GM23248 (cell line): ENCODE results near the gene OR2Z1. TPM values are rescaled to one million over a fixed set of nuclear protein-coding genes. Genes with fewer than 3 reads are reported as not detected.
"Not testable (repeated sequence)": the region's sequence is repeated elsewhere in the genome, so short reads cannot be mapped to it uniquely, and the experiment has no call there.

Experiments
- DNase-seq: peaks from one replicate; pipeline ENCODE4 v3.0.0-alpha.2; 2015
- H2AFZ ChIP-seq: fragments of 200-600 bp; sonication (generic); 2 replicates; pipeline ENCODE4 v1.6.1; 2016; ENCODE audit warnings: antibody characterized with exemption
- H3F3A ChIP-seq: fragments of 200-600 bp; sonication (generic); 2 replicates; pipeline ENCODE4 v1.6.1; 2016; ENCODE audit warnings: mild to moderate bottlenecking, antibody characterized with exemption, mixed run types; ENCODE audit not compliant: insufficient read depth
- H3K27ac ChIP-seq: fragments of 200-600 bp; sonication (generic); 2 replicates; pipeline ENCODE4 v1.5.1; 2016; ENCODE audit warnings: mild to moderate bottlenecking
- H3K27me3 ChIP-seq: fragments of 200-600 bp; sonication (generic); replicated peaks from 2 replicates; pipeline ENCODE4 v1.6.1; 2016; ENCODE audit warnings: mild to moderate bottlenecking; ENCODE audit not compliant: insufficient read depth
- H3K36me3 ChIP-seq: fragments of 200-600 bp; sonication (generic); 2 replicates; pipeline ENCODE4 v1.6.1; 2016; ENCODE audit warnings: low read depth, mild to moderate bottlenecking
- H3K4me1 ChIP-seq: fragments of 200-600 bp; sonication (generic); 2 replicates; pipeline ENCODE4 v1.6.1; 2016; ENCODE audit warnings: mild to moderate bottlenecking; ENCODE audit not compliant: insufficient read depth
- H3K4me2 ChIP-seq: fragments of 200-600 bp; sonication (generic); one replicate; pipeline ENCODE4 v1.6.1; 2016; ENCODE audit warnings: mild to moderate bottlenecking; ENCODE audit not compliant: unreplicated experiment
- H3K4me3 ChIP-seq: fragments of 200-600 bp; sonication (generic); 2 replicates; pipeline ENCODE4 v1.5.1; 2016; ENCODE audit warnings: mild to moderate bottlenecking
- H3K79me2 ChIP-seq: fragments of 200-600 bp; sonication (generic); 2 replicates; pipeline ENCODE4 v1.6.1; 2016; ENCODE audit warnings: mild to moderate bottlenecking; ENCODE audit not compliant: insufficient read depth
- H3K9ac ChIP-seq: fragments of 200-600 bp; sonication (generic); 2 replicates; pipeline ENCODE4 v1.6.1; 2016; ENCODE audit warnings: mild to moderate bottlenecking
- H3K9me2 ChIP-seq: fragments of 200-600 bp; sonication (generic); 2 replicates; pipeline ENCODE4 v1.6.1; 2016; ENCODE audit warnings: mixed run types, mild to moderate bottlenecking, moderate library complexity; ENCODE audit not compliant: insufficient read depth
- H3K9me3 ChIP-seq: fragments of 200-600 bp; sonication (generic); one replicate; pipeline ENCODE4 v1.6.1; 2017; ENCODE audit warnings: low read depth
- H4K20me1 ChIP-seq: fragments of 200-600 bp; sonication (generic); 2 replicates; pipeline ENCODE4 v1.6.0; 2016; ENCODE audit not compliant: insufficient read depth
- EZH2 ChIP-seq: fragments of 200-600 bp; sonication (generic); IDR thresholded peaks from 2 replicates; pipeline ENCODE4 v1.6.1; 2018; ENCODE audit warnings: antibody characterized with exemption, mild to moderate bottlenecking; ENCODE audit not compliant: insufficient read depth, poor library complexity, severe bottlenecking
- EZH2phosphoT487 ChIP-seq: fragments of 200-600 bp; sonication (generic); IDR thresholded peaks from 2 replicates; pipeline ENCODE4 v1.6.1; 2018; ENCODE audit warnings: antibody characterized with exemption, moderate library complexity, mild to moderate bottlenecking, low read depth; ENCODE audit not compliant: insufficient read depth
- WGBS, 2 experiments: methylation state at CpG; one replicate each; pipeline ENCODE4 v1.1.6; 2015 to 2017; ENCODE audit warnings: low lambda C conversion rate in 2 of 2, low coverage in 1 of 2; ENCODE audit errors: missing lambda C conversion rate in 2 of 2; 5-methylcytosine and 5-hydroxymethylcytosine counted together
- in situ Hi-C: fragments of 300-500 bp; cut with MboI; formaldehyde crosslinking; loops from 2 replicates; pipeline ENCODE4 v1.15.0; 2020
- polyA plus RNA-seq: library from polyadenylated mRNA; unstranded; fragments of >200 nt; fragmentation: Nextera tagmentation; extraction: Ambion mirVana; gene quantifications from 2 replicates; pipeline ENCODE4 v1.2.1, GENCODE V29; 2016
- small RNA-seq: library from RNA; depleted of rRNA; stranded (forward); fragments of <200 nt; gene quantifications from one replicate; pipeline ENCODE3, GENCODE V24; 2014; ENCODE audit warnings: low read depth, low replicate concordance
- total RNA-seq: library from RNA; depleted of rRNA; stranded (reverse); fragments of >200 nt; shearing (Covaris generic); gene quantifications from 2 replicates; pipeline ENCODE4 v1.2.3, GENCODE V29; 2014; rRNA removed

The OR2Z1 gene
- total and polyA plus RNA-seq, 2 experiments from 2014 or later = not detected

DNA sequence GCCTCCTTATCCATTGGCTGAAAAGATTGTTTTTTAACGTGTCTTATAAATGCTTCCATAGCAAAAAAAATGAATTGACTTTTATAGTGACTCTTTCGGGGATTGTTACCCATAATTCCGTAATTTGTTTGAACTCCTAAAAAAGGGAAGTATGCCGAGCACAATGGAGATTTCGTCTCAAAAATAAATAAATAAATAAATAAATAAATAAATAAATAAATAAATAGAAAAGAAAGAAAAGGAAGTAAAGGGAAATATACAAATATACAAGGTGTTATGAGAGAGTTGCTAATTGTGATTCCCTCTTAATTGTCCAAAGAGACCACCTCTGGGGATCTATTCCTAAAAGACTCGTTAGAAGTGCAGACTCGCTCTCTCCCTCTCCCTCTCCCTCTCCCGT lies 16.9 kb downstream of the OR2Z1 start:
- no peak for DNase-seq
- Histone ChIP-seq H4K20me1 (no peaks in the 10 kb centered on the region), H3K9ac (no peak overlapping the region), H3K9me2 (no peaks in the 10 kb centered on the region), H3K4me3 (no peak overlapping the region), H3K79me2 (no peaks in the 10 kb centered on the region), H2AFZ (no peak overlapping the region), H3K36me3 (no peaks in the 10 kb centered on the region), H3K27me3 (no peaks in the 10 kb centered on the region), H3F3A (no peaks in the 10 kb centered on the region), H3K4me1 (no peaks in the 10 kb centered on the region), H3K9me3 (no peaks in the 10 kb centered on the region), H3K4me2 (no peak overlapping the region), H3K27ac (no peak overlapping the region)
- TF ChIP-seq EZH2 (no peak), EZH2phosphoT487 (no peak)
- 44 to 48% methylated on average over 8 of the region's 8 CpGs for WGBS, 2 experiments
- in situ Hi-C loops = no loop called here

GRCh38 chr19:8739291-8740065 lies 18.0 kb downstream of the OR2Z1 start:
- H3K4me1 ChIP-seq, H3F3A ChIP-seq, H3K4me2 ChIP-seq, H3K9me3 ChIP-seq, DNase-seq, H3K27me3 ChIP-seq, H4K20me1 ChIP-seq, H3K4me3 ChIP-seq, H3K27ac ChIP-seq, H3K9ac ChIP-seq, H3K9me2 ChIP-seq, H2AFZ ChIP-seq, in situ Hi-C loops, H3K36me3 ChIP-seq, H3K79me2 ChIP-seq: not testable (repeated sequence)
- 80 to 89% methylated on average over 8 to 39 of the region's 55 CpGs for WGBS, 2 experiments

DNA sequence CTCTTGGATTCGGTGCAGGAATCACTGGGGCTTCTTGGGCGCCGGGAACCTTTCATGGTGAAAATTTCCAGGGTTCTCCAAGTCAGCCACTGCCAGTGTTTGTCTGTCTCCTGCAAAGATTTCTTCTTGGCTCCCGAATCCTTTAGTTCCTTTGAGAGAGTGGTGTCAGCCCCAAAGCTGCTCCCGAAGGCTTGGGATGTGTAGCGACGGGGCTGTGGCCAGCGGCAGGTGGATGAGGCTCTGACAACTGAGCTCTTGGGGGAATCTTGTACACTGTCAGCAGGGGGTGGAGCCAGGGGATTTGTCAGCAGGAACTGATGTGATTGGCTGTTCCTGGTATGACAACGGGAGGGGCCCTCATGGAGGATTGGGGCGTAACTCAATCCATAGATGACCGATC lies 45.8 kb downstream of the OR2Z1 start:
- H3K27ac ChIP-seq, H3K4me1 ChIP-seq, in situ Hi-C loops, H3F3A ChIP-seq, H3K9ac ChIP-seq, H4K20me1 ChIP-seq, H3K9me3 ChIP-seq, H3K4me3 ChIP-seq, H3K27me3 ChIP-seq, H3K36me3 ChIP-seq, H3K79me2 ChIP-seq, H3K9me2 ChIP-seq, DNase-seq, H2AFZ ChIP-seq, H3K4me2 ChIP-seq: not testable (repeated sequence)
- 44 to 50% methylated on average over 5 of the region's 11 CpGs for WGBS, 2 experiments

GRCh38 chr19:8769265-8769664 lies 47.8 kb downstream of the OR2Z1 start:
- H3K4me3 ChIP-seq, H3K36me3 ChIP-seq, H3K9ac ChIP-seq, H3K27me3 ChIP-seq, H3K9me2 ChIP-seq, in situ Hi-C loops, H3K4me2 ChIP-seq, H3K4me1 ChIP-seq, H3K79me2 ChIP-seq, H3K9me3 ChIP-seq, DNase-seq, H4K20me1 ChIP-seq, H3F3A ChIP-seq, H3K27ac ChIP-seq, H2AFZ ChIP-seq: not testable (repeated sequence)
- WGBS, 2 experiments = 47 to 75% methylated on average over 3 of the region's 8 CpGs

DNA sequence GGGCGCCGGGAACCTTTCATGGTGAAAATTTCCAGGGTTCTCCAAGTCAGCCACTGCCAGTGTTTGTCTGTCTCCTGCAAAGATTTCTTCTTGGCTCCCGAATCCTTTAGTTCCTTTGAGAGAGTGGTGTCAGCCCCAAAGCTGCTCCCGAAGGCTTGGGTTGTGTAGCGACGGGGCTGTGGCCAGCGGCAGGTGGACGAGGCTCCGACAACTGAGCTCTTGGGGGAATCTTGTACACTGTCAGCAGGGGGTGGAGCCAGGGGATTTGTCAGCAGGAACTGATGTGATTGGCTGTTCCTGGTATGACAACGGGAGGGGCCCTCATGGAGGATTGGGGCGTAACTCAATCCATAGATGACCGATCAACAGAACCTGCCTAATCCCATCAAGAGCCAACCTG lies 52.2 kb downstream of the OR2Z1 start:
- H3K79me2 ChIP-seq, H3F3A ChIP-seq, H3K9me3 ChIP-seq, DNase-seq, H3K36me3 ChIP-seq, H3K9ac ChIP-seq, H3K4me3 ChIP-seq, H3K27me3 ChIP-seq, H3K4me2 ChIP-seq, in situ Hi-C loops, H2AFZ ChIP-seq, H3K27ac ChIP-seq, H3K4me1 ChIP-seq, H4K20me1 ChIP-seq, H3K9me2 ChIP-seq: not testable (repeated sequence)
- WGBS, 2 experiments = 48 to 75% methylated on average over 5 to 6 of the region's 12 CpGs

Small RNA genes within 50 kb of the gene (small RNA-seq; reads per million reads assigned to genes)
- not detected for gene AC012616.1

Other genes with a start within 250 kb of the OR2Z1 start
- gene PRAM1, start 219.0 kb upstream of the OR2Z1 start, total RNA-seq = not detected in 2 replicates
- not detected in 2 replicates for gene PRAM1, start 219.0 kb upstream of the OR2Z1 start, polyA plus RNA-seq
- 1.8 and 2.0 TPM in 2 replicates for gene ZNF414, start 207.5 kb upstream of the OR2Z1 start, total RNA-seq
- 13.0 and 13.8 TPM in 2 replicates for gene ZNF414, start 207.5 kb upstream of the OR2Z1 start, polyA plus RNA-seq
- gene MYO1F, start 144.2 kb upstream of the OR2Z1 start, total RNA-seq = 0.54 and 9.0 TPM in 2 replicates
- gene MYO1F, start 144.2 kb upstream of the OR2Z1 start, polyA plus RNA-seq = 1.1 and 1.6 TPM in 2 replicates
- 12.2 and 12.9 TPM in 2 replicates for gene ADAMTS10, start 110.9 kb upstream of the OR2Z1 start, total RNA-seq
- gene ADAMTS10, start 110.9 kb upstream of the OR2Z1 start, polyA plus RNA-seq = 3.5 and 4.3 TPM in 2 replicates
- not detected in 2 replicates for gene NFILZ, start 91.0 kb upstream of the OR2Z1 start, total RNA-seq
- not detected in 2 replicates for gene NFILZ, start 91.0 kb upstream of the OR2Z1 start, polyA plus RNA-seq
- gene ACTL9, start 22.8 kb upstream of the OR2Z1 start, total RNA-seq = not detected in 2 replicates
- not detected in 2 replicates for gene ACTL9, start 22.8 kb upstream of the OR2Z1 start, polyA plus RNA-seq
- gene ZNF558, start 110.7 kb downstream of the OR2Z1 start, total RNA-seq = 20.9 and 21.6 TPM in 2 replicates
- gene ZNF558, start 110.7 kb downstream of the OR2Z1 start, polyA plus RNA-seq = 13.3 and 13.6 TPM in 2 replicates
- gene MBD3L1, start 110.7 kb downstream of the OR2Z1 start, total RNA-seq = not detected in 2 replicates
- gene MBD3L1, start 110.7 kb downstream of the OR2Z1 start, polyA plus RNA-seq = not detected in 2 replicates